Natural killer cell (primary cell): ENCODE measurements around the gene MGAT3. TPM values are rescaled to one million over a fixed set of nuclear protein-coding genes. Genes with fewer than 3 reads are reported as not detected.

Experiments used
- ATAC-seq, 3 donors: fragments of 150-1000 bp in 2 of 3; fragments of 200-7000 bp in 1 of 3; cut with Tn5 transposase; 1 replicate in 1 of 3; 2 replicates in 2 of 3; pipeline ENCODE4 v1.10.0; 2021; ENCODE audit warnings: mild to moderate bottlenecking in 2 of 3, moderate library complexity in 2 of 3
- DNase-seq, 2 donors: peaks; one replicate each; pipeline versions ENCODE4 v3.0.0 to v3.0.0-alpha.2; 2013 to 2021; ENCODE audit warnings: mixed read lengths in 1 of 2
- H3K27ac ChIP-seq: one replicate; pipeline ENCODE4 v1.5.1; 2013; ENCODE audit warnings: mild to moderate bottlenecking, low read length
- H3K27me3 ChIP-seq: one replicate; pipeline ENCODE4 v1.6.1; 2013; ENCODE audit warnings: low read length; ENCODE audit not compliant: control insufficient read depth, insufficient read depth
- H3K36me3 ChIP-seq: one replicate; pipeline ENCODE4 v1.6.1; 2013; ENCODE audit warnings: low read length; ENCODE audit not compliant: control insufficient read depth, insufficient read depth
- H3K4me1 ChIP-seq: one replicate; pipeline ENCODE4 v1.6.1; 2013; ENCODE audit warnings: low read length; ENCODE audit not compliant: control insufficient read depth, insufficient read depth
- H3K4me3 ChIP-seq: one replicate; pipeline ENCODE4 v1.5.1; 2013; ENCODE audit warnings: low read length
- H3K9me3 ChIP-seq: one replicate; pipeline ENCODE4 v1.6.1; 2013; ENCODE audit warnings: low read length; ENCODE audit not compliant: control insufficient read depth, insufficient read depth
- H3K27ac Mint-ChIP-seq, 2 donors: one replicate each; pipeline ENCODE4 v1.8.0; 2022; ENCODE audit warnings: mild to moderate bottlenecking in 2 of 2, mixed read lengths in 2 of 2, moderate library complexity in 1 of 2
- H3K27me3 Mint-ChIP-seq, 2 donors: one replicate each; pipeline ENCODE4 v1.8.0; 2022; ENCODE audit warnings: low read depth in 2 of 2, mixed read lengths in 2 of 2
- H3K36me3 Mint-ChIP-seq: one replicate; pipeline ENCODE4 v1.8.0; 2022; ENCODE audit warnings: mixed read lengths
- H3K4me1 Mint-ChIP-seq, 2 donors: one replicate each; pipeline ENCODE4 v1.8.0; 2022; ENCODE audit warnings: mixed read lengths in 2 of 2
- H3K4me3 Mint-ChIP-seq: one replicate; pipeline ENCODE4 v1.8.0; 2022; ENCODE audit warnings: mild to moderate bottlenecking, moderate library complexity, mixed read lengths
- H3K9me3 Mint-ChIP-seq, 2 donors: one replicate each; pipeline ENCODE4 v1.8.0; 2022; ENCODE audit warnings: mixed read lengths in 2 of 2
- WGBS: methylation state at CpG from one replicate; pipeline ENCODE4 v1.1.7; 2013; ENCODE audit warnings: missing lambda C conversion rate; ENCODE audit not compliant: insufficient coverage; 5-methylcytosine and 5-hydroxymethylcytosine counted together
- intact Hi-C: fragments of 100-400 bp; cut with micrococcal nuclease; formaldehyde crosslinking; loops from one replicate; pipeline ENCODE4 v1.14.2; 2022
- total RNA-seq, 4 donors: library from RNA; stranded (reverse); fragments of 120-200 nt in 1 of 4; gene quantifications; one replicate each; pipeline versions ENCODE4 v1.2.3 to v1.2.4, GENCODE V29; 2013 to 2022
- TF ChIP-seq, protein P1 (sequence below): fragments of 200-600 bp; IDR thresholded peaks from one replicate; pipeline ENCODE4 v1.8.0; 2022; ENCODE audit warnings: antibody characterized with exemption

The MGAT3 gene
- total RNA-seq, 3 donors from 2014 or later (not counting 1 experiment from before 2014, with no cell fraction given) = 0.09 to 13.7 (median 0.11) TPM

GRCh38 chr22:39487826-39488520 lies 31.2 kb downstream of the MGAT3 start:
- TF ChIP-seq, protein P1, sequence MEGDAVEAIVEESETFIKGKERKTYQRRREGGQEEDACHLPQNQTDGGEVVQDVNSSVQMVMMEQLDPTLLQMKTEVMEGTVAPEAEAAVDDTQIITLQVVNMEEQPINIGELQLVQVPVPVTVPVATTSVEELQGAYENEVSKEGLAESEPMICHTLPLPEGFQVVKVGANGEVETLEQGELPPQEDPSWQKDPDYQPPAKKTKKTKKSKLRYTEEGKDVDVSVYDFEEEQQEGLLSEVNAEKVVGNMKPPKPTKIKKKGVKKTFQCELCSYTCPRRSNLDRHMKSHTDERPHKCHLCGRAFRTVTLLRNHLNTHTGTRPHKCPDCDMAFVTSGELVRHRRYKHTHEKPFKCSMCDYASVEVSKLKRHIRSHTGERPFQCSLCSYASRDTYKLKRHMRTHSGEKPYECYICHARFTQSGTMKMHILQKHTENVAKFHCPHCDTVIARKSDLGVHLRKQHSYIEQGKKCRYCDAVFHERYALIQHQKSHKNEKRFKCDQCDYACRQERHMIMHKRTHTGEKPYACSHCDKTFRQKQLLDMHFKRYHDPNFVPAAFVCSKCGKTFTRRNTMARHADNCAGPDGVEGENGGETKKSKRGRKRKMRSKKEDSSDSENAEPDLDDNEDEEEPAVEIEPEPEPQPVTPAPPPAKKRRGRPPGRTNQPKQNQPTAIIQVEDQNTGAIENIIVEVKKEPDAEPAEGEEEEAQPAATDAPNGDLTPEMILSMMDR = no peak
- ATAC-seq = no peak
- DNase-seq = no peak
- Mint-ChIP-seq H3K9me3 (no peaks in the 10 kb centered on the region), H3K36me3 (no peaks in the 10 kb centered on the region), H3K4me3 (no peak overlapping the region), H3K4me1 (peaks cover 6 to 7% of the 10 kb centered on the region in 2 donors), H3K27me3 (no peaks in the 10 kb centered on the region), H3K27ac (no peak overlapping the region)
- WGBS = 97% methylated on average over 70 of the region's 70 CpGs
- H3K27ac ChIP-seq = no peak overlapping the region
- H3K4me3 ChIP-seq = no peak overlapping the region
- no peaks in the 10 kb centered on the region for H3K36me3 ChIP-seq
- peaks cover 5% of the 10 kb centered on the region for H3K4me1 ChIP-seq
- intact Hi-C loops = no loop called here
- no peaks in the 10 kb centered on the region for H3K27me3 ChIP-seq
- no peaks in the 10 kb centered on the region for H3K9me3 ChIP-seq

GRCh38 chr22:39488563-39489083 lies 31.8 kb downstream of the MGAT3 start:
- no peak overlapping the region for H3K4me3 Mint-ChIP-seq
- ATAC-seq = no peak
- peaks cover 5% of the 10 kb centered on the region for H3K4me1 ChIP-seq
- peaks cover 6 to 7% of the 10 kb centered on the region in 2 donors for H3K4me1 Mint-ChIP-seq
- no peak overlapping the region for H3K27ac Mint-ChIP-seq
- H3K9me3 ChIP-seq = no peaks in the 10 kb centered on the region
- no peak for DNase-seq
- no peaks in the 10 kb centered on the region for H3K27me3 Mint-ChIP-seq
- no peaks in the 10 kb centered on the region for H3K9me3 Mint-ChIP-seq
- H3K36me3 Mint-ChIP-seq = no peaks in the 10 kb centered on the region
- H3K36me3 ChIP-seq = no peaks in the 10 kb centered on the region
- H3K27me3 ChIP-seq = no peaks in the 10 kb centered on the region
- no peak overlapping the region for H3K27ac ChIP-seq
- TF ChIP-seq, protein P1 = no peak
- intact Hi-C loops = no loop called here
- H3K4me3 ChIP-seq = no peak overlapping the region
- WGBS = 95% methylated on average over 39 of the region's 39 CpGs

DNA sequence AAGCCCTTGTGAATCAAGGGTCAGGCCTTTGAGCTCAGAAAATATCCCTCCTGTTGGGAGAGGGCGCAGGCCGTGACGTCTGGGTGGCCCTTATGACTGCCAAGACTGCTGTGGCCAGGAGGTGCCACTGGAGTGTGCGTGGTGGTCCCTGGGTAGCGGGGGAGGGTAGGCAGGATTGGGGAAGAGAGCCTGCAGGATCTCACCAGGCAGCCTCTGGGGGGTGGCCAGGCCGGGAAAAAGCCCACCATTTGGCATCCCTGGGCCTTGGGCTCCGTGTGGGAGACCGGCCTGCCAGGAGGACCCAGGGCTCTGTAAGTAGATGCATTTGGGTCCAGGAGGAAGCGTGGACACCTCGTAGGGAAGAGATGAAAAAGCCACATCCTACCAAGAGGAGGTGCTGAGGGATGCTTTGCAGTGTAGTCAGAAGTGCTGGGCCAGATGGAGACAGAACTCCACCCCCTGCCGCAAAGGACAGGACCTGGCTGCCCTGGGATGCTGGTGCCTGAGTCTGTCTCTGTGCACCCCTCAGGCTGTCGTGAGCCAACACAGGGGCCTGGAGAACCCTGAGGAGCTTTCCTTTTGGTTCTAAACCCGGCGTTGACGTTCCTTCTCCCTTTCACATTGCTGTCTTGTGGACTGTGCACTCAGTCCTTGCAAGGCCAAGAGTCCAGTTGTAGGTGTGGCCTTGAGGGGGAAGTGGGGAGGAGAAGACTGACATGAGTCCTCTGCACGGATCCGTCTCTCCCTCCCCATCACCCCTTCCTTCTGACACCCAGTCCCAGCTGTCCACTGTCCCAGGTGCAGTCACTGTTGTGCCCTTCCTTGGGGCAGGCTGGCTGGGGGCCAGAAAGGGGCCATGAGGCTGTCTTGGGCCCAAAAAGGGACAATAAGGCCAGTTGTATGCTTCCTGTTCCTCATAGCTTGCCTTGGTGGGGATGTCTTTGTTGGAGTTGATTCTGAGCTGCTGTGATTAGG lies 32.6 kb downstream of the MGAT3 start:
- Mint-ChIP-seq H3K27ac (no peak overlapping the region), H3K4me1 (peaks cover 6 to 7% of the 10 kb centered on the region in 2 donors), H3K9me3 (no peaks in the 10 kb centered on the region), H3K27me3 (no peaks in the 10 kb centered on the region), H3K36me3 (no peaks in the 10 kb centered on the region), H3K4me3 (no peak overlapping the region)
- TF ChIP-seq, protein P1 = no peak
- H3K27me3 ChIP-seq = no peaks in the 10 kb centered on the region
- no peaks in the 10 kb centered on the region for H3K36me3 ChIP-seq
- ATAC-seq = no peak
- DNase-seq = no peak
- intact Hi-C loops = no loop called here
- no peaks in the 10 kb centered on the region for H3K9me3 ChIP-seq
- no peak overlapping the region for H3K4me3 ChIP-seq
- WGBS = 89% methylated on average over 16 of the region's 17 CpGs
- H3K4me1 ChIP-seq = peaks cover 5% of the 10 kb centered on the region
- H3K27ac ChIP-seq = no peak overlapping the region
